Smooth muscle cell (in vitro differentiated cells): ENCODE data around the gene NPB. TPM values are rescaled to one million over a fixed set of nuclear protein-coding genes. Genes with fewer than 3 reads are reported as not detected.

Experiments used
- DNase-seq: peaks from one replicate; lab custom pipeline; 2025; ENCODE audit not compliant: unreplicated experiment; lab: John Stamatoyannopoulos, UW
- H2AFZ ChIP-seq: fragments of 200-600 bp; sonication (generic); 2 replicates; pipeline ENCODE4 v1.6.0; 2016; ENCODE audit warnings: antibody characterized with exemption, low read depth, mild to moderate bottlenecking
- H3F3A ChIP-seq: fragments of 200-600 bp; sonication (generic); 2 replicates; pipeline ENCODE4 v1.6.0; 2017; ENCODE audit warnings: antibody characterized with exemption, low read depth
- H3K27ac ChIP-seq: fragments of 200-600 bp; sonication (generic); 2 replicates; pipeline ENCODE4 v1.5.1; 2016; ENCODE audit warnings: low read depth, mild to moderate bottlenecking
- H3K27me3 ChIP-seq: fragments of 200-600 bp; sonication (generic); 2 replicates; pipeline ENCODE4 v1.6.1; 2016; ENCODE audit warnings: low read depth, mild to moderate bottlenecking
- H3K36me3 ChIP-seq: fragments of 200-600 bp; sonication (generic); 2 replicates; pipeline ENCODE4 v1.5.1; 2016; ENCODE audit warnings: low read depth
- H3K4me1 ChIP-seq: fragments of 200-600 bp; sonication (generic); 2 replicates; pipeline ENCODE4 v1.5.1; 2016; ENCODE audit warnings: low read depth
- H3K4me2 ChIP-seq: fragments of 200-600 bp; sonication (generic); 2 replicates; pipeline ENCODE4 v1.6.0; 2016; ENCODE audit warnings: mild to moderate bottlenecking
- H3K4me3 ChIP-seq: fragments of 200-600 bp; sonication (generic); 2 replicates; pipeline ENCODE4 v1.5.1; 2016; ENCODE audit warnings: mild to moderate bottlenecking
- H3K79me2 ChIP-seq: fragments of 200-600 bp; sonication (generic); 2 replicates; pipeline ENCODE4 v1.6.0; 2016; ENCODE audit warnings: low read depth, mild to moderate bottlenecking
- H3K9ac ChIP-seq: fragments of 200-600 bp; sonication (generic); 2 replicates; pipeline ENCODE4 v1.6.0; 2016; ENCODE audit warnings: low read depth
- H3K9me3 ChIP-seq: fragments of 200-600 bp; sonication (generic); replicated peaks from 2 replicates; pipeline ENCODE4 v1.5.1; 2016; ENCODE audit warnings: low read depth
- H4K20me1 ChIP-seq: fragments of 200-600 bp; sonication (generic); 2 replicates; pipeline ENCODE4 v1.6.0; 2016; ENCODE audit warnings: low read depth
- CTCF ChIP-seq: fragments of 200-600 bp; sonication (generic); IDR thresholded peaks from 2 replicates; pipeline ENCODE4 v1.5.1; 2017; ENCODE audit warnings: borderline replicate concordance, mild to moderate bottlenecking, antibody characterized with exemption; ENCODE audit not compliant: insufficient read depth, poor library complexity, severe bottlenecking
- WGBS: methylation state at CpG from one replicate; pipeline ENCODE4 v1.1.7; 2016; ENCODE audit warnings: low lambda C conversion rate; 5-methylcytosine and 5-hydroxymethylcytosine counted together
- polyA plus RNA-seq: library from polyadenylated mRNA; unstranded; fragments of >200 nt; fragmentation: Nextera tagmentation; extraction: Ambion mirVana; gene quantifications from 2 replicates; pipeline ENCODE4 v1.2.1, GENCODE V29; 2016
- total RNA-seq: library from RNA; depleted of rRNA; stranded (reverse); fragments of >200 nt; gene quantifications from 2 replicates; pipeline ENCODE4 v1.2.3, GENCODE V29; 2014

NPB gene
- total and polyA plus RNA-seq, 2 experiments from 2014 or later, result 7.9 to 14.4 TPM

DNA sequence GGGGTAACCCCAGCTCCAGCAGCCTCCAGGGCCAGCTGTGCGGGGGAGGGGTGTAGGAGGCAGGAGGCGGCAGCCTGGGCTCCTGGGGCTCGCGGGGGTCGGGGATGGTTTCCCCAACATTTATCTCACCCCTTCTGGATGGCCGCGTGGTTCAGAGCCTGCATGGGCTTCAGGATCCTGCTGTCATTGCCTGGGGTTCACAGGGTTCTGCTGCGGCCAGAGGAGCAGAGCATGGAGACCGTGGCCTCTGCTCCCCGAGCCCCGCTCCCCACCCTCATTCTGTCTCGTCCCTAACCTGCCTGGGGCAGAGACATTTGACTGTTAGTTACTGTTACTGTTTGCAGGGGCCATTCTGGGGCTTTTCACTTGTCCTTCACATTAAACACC, 40.1 kb downstream of the NPB start:
- Histone ChIP-seq H3K79me2 (no peaks in the 10 kb centered on the region), H3K27me3 (no peaks in the 10 kb centered on the region), H3K36me3 (no peaks in the 10 kb centered on the region), H3K9me3 (no peaks in the 10 kb centered on the region), H3K4me3 (no peak overlapping the region), H3K4me1 (no peaks in the 10 kb centered on the region), H3K9ac (no peak overlapping the region), H4K20me1 (no peaks in the 10 kb centered on the region), H3F3A (no peaks in the 10 kb centered on the region), H2AFZ (no peak overlapping the region), H3K27ac (no peak overlapping the region), H3K4me2 (no peak overlapping the region)
- DNase-seq, result no peak
- no peak for TF ChIP-seq CTCF
- WGBS, result 73% methylated on average over 12 of the region's 12 CpGs

GRCh38 chr17:81944858-81945257, 42.8 kb downstream of the NPB start:
- no peaks in the 10 kb centered on the region for H3K27me3 ChIP-seq
- no peak for DNase-seq
- H3K79me2 ChIP-seq, result no peaks in the 10 kb centered on the region
- H4K20me1 ChIP-seq, result no peaks in the 10 kb centered on the region
- H2AFZ ChIP-seq, result no peak overlapping the region
- H3K9me3 ChIP-seq, result no peaks in the 10 kb centered on the region
- H3K27ac ChIP-seq, result no peak overlapping the region
- no peaks in the 10 kb centered on the region for H3K36me3 ChIP-seq
- WGBS, result 94% methylated on average over 9 of the region's 9 CpGs
- H3K9ac ChIP-seq, result no peak overlapping the region
- no peak overlapping the region for H3K4me3 ChIP-seq
- no peaks in the 10 kb centered on the region for H3K4me1 ChIP-seq
- no peak for TF ChIP-seq CTCF
- H3F3A ChIP-seq, result no peaks in the 10 kb centered on the region
- no peak overlapping the region for H3K4me2 ChIP-seq

DNA sequence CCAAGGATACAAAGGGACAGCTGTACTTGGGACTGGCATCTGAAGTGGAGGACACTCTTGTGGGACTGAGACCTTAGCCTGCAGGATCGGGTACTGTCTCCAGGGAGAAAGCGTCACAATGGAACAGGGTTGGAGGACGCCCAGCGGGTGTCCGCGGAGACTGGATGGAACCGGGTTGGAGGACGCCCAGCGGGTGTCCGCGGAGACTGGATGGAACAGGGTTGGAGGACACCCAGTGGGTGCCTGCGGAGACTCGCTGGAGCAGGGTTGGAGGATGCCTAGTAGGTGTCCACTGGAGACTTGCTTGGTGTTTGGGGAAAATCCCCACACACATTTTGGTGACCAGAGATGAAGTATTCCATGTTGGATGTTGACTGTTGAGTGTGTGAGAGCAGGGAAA, 45.2 kb downstream of the NPB start, which contains the start of gene MYADML2:
Gene MYADML2 (minus strand): TSS at position 45 of the 400 bp plus-strand sequence. CDS start 5,492 bp downstream, outside the sequence.
- Histone ChIP-seq H3K36me3 (no peaks in the 10 kb centered on the region), H4K20me1 (no peaks in the 10 kb centered on the region), H3K4me2 (no peak within 1 kb of the TSS), H3K9me3 (no peaks in the 10 kb centered on the region), H3K9ac (no peak within 1 kb of the TSS), H3K27ac (no peak within 1 kb of the TSS), H3K4me3 (no peak within 1 kb of the TSS), H2AFZ (no peak within 1 kb of the TSS), H3K79me2 (no peaks in the 10 kb centered on the region), H3F3A (no peaks in the 10 kb centered on the region), H3K4me1 (no peaks in the 10 kb centered on the region), H3K27me3 (no peaks in the 10 kb centered on the region)
- DNase-seq, result no peak
- TF ChIP-seq CTCF, result no peak
- 96% methylated on average over 12 of the region's 13 CpGs for WGBS

GRCh38 chr17:81948635-81949378, 46.8 kb downstream of the NPB start:
- no peak overlapping the region for H3K4me2 ChIP-seq
- no peak for TF ChIP-seq CTCF
- no peak overlapping the region for H3K4me3 ChIP-seq
- H2AFZ ChIP-seq, result no peak overlapping the region
- H3F3A ChIP-seq, result no peaks in the 10 kb centered on the region
- no peaks in the 10 kb centered on the region for H3K27me3 ChIP-seq
- no peaks in the 10 kb centered on the region for H3K36me3 ChIP-seq
- H3K9ac ChIP-seq, result no peak overlapping the region
- H3K9me3 ChIP-seq, result no peaks in the 10 kb centered on the region
- no peaks in the 10 kb centered on the region for H3K79me2 ChIP-seq
- no peaks in the 10 kb centered on the region for H3K4me1 ChIP-seq
- H4K20me1 ChIP-seq, result no peaks in the 10 kb centered on the region
- DNase-seq, result no peak
- 90% methylated on average over 17 of the region's 17 CpGs for WGBS
- H3K27ac ChIP-seq, result no peak overlapping the region
